GM18861 (cell line): ENCODE data around the gene ZNF689.
A peak's percentile ranks its signal among the peaks of the same experiment; 100 is the strongest.

ENCODE experiments used
- ATAC-seq: cut with Tn5 transposase; IDR thresholded peaks from one replicate; pipeline ENCODE4 v1.9.1; 2021; ENCODE audit not compliant: unreplicated experiment

The ZNF689 gene

GRCh38 chr16:30609926-30610839 lies at the start of gene ZNF689:
Gene ZNF689, minus strand, starts transcription at chr16:30610389. Its CDS starts 348 bp downstream, at chr16:30610041.
- peak; percentile 69 for ATAC-seq

GRCh38 chr16:30658731-30659506 lies 48.7 kb upstream of the ZNF689 start:
- peak; percentile 23 for ATAC-seq

GRCh38 chr16:30657866-30658730 lies 47.9 kb upstream of the ZNF689 start, which contains the start of gene FBRS:
Gene FBRS, plus strand, starts transcription at chr16:30658431. Its CDS starts 1,088 bp downstream, at chr16:30659519.
- ATAC-seq, result peak; percentile 56

- no peak for ATAC-seq
Observed at GRCh38 chr16:30656974-30657865, 47.0 kb upstream of the ZNF689 start.

- no peak for ATAC-seq
Observed at GRCh38 chr16:30656388-30656787, 46.2 kb upstream of the ZNF689 start.

GRCh38 chr16:30655815-30656347 lies 45.7 kb upstream of the ZNF689 start:
- no peak for ATAC-seq

- ATAC-seq, result no peak
Observed at GRCh38 chr16:30654856-30655255, 44.7 kb upstream of the ZNF689 start.

- ATAC-seq, result no peak
Observed at GRCh38 chr16:30652718-30653117, 42.5 kb upstream of the ZNF689 start.

GRCh38 chr16:30652005-30652296 lies 41.8 kb upstream of the ZNF689 start:
- no peak for ATAC-seq

- ATAC-seq, result peak; percentile 31
Observed at GRCh38 chr16:30651124-30652004, 41.2 kb upstream of the ZNF689 start.

GRCh38 chr16:30650369-30651123 lies 40.4 kb upstream of the ZNF689 start, which contains the start of gene PRR14:
Gene PRR14, plus strand, starts transcription at chr16:30650960. Its CDS starts 686 bp downstream, at chr16:30651646.
- ATAC-seq, result peak; percentile 71

GRCh38 chr16:30649725-30650368 lies 39.7 kb upstream of the ZNF689 start:
- no peak for ATAC-seq

GRCh38 chr16:30647274-30647571 lies 37.0 kb upstream of the ZNF689 start:
- no peak for ATAC-seq

GRCh38 chr16:30645727-30646126 lies 35.5 kb upstream of the ZNF689 start:
- no peak for ATAC-seq

- ATAC-seq, result no peak
Observed at GRCh38 chr16:30644334-30644830, 34.2 kb upstream of the ZNF689 start.

GRCh38 chr16:30641378-30641982 lies 31.3 kb upstream of the ZNF689 start:
- ATAC-seq, result no peak

GRCh38 chr16:30637944-30638343 lies 27.8 kb upstream of the ZNF689 start:
- ATAC-seq, result no peak
